Keratinocyte (primary cell): Measurements from ENCODE around the gene TEX26. TPM values are rescaled to one million over a fixed set of nuclear protein-coding genes. Genes with fewer than 3 reads are reported as not detected.

Experiments used
- DNase-seq: peaks from one replicate; pipeline ENCODE4 v3.0.0-alpha.2; 2011; ENCODE audit warnings: low read depth, missing footprints, low spot score
- FAIRE-seq: peaks from 2 replicates; lab custom pipeline; 2011; peaks lifted over from hg19 to GRCh38; lab: Jason Lieb, UNC
- H2AFZ ChIP-seq: 2 replicates; pipeline ENCODE4 v1.6.0; 2012; ENCODE audit warnings: low read length, control low read depth, inconsistent platforms; ENCODE audit not compliant: control insufficient read depth
- H3K27ac ChIP-seq: 2 replicates; pipeline ENCODE4 v1.5.1; 2011; ENCODE audit warnings: low read length; ENCODE audit not compliant: control insufficient read depth, insufficient read depth
- H3K27me3 ChIP-seq: 3 replicates; pipeline ENCODE4 v1.6.0; 2011; ENCODE audit warnings: low read length; ENCODE audit not compliant: control insufficient read depth, insufficient read depth; ENCODE audit errors: extremely low read depth
- H3K36me3 ChIP-seq, 2 experiments: 2 replicates in 1 of 2; 3 replicates in 1 of 2; pipeline ENCODE4 v1.5.1; 2011; ENCODE audit warnings: low read length in 2 of 2, mild to moderate bottlenecking in 1 of 2; ENCODE audit not compliant: control insufficient read depth in 2 of 2, insufficient read depth in 2 of 2; ENCODE audit errors: extremely low read depth in 1 of 2
- H3K4me1 ChIP-seq: 3 replicates; pipeline ENCODE4 v1.5.1; 2011; ENCODE audit warnings: low read length; ENCODE audit not compliant: control insufficient read depth, insufficient read depth; ENCODE audit errors: extremely low read depth
- H3K4me2 ChIP-seq: 3 replicates; pipeline ENCODE4 v1.6.0; 2011; ENCODE audit warnings: low read depth, low read length; ENCODE audit not compliant: control insufficient read depth, insufficient read depth; ENCODE audit errors: extremely low read depth
- H3K4me3 ChIP-seq, 3 experiments: fragments of 200-600 bp in 1 of 3; sonication (generic) in 1 of 3; 2 replicates in 2 of 3; 3 replicates in 1 of 3; pipeline ENCODE4 v1.5.1; 2011 to 2016; ENCODE audit warnings: low read length in 3 of 3, mild to moderate bottlenecking in 3 of 3, control low read depth in 2 of 3, inconsistent platforms in 1 of 3, low read depth in 1 of 3, mixed read lengths in 1 of 3, mixed run types in 1 of 3, moderate library complexity in 1 of 3; ENCODE audit not compliant: control insufficient read depth in 2 of 3, insufficient read depth in 2 of 3; ENCODE audit errors: extremely low read depth in 1 of 3
- H3K79me2 ChIP-seq: 2 replicates; pipeline ENCODE4 v1.6.0; 2012; ENCODE audit warnings: low read length; ENCODE audit not compliant: control insufficient read depth, insufficient read depth
- H3K9ac ChIP-seq: 3 replicates; pipeline ENCODE4 v1.6.0; 2011; ENCODE audit warnings: low read length; ENCODE audit not compliant: control insufficient read depth, insufficient read depth; ENCODE audit errors: extremely low read depth
- H3K9me1 ChIP-seq: 3 replicates; pipeline ENCODE4 v1.6.0; 2011; ENCODE audit warnings: low read length; ENCODE audit not compliant: control insufficient read depth, insufficient read depth; ENCODE audit errors: extremely low read depth
- H3K9me3 ChIP-seq: 2 replicates; pipeline ENCODE4 v1.5.1; 2012; ENCODE audit warnings: low read depth, low read length; ENCODE audit not compliant: control insufficient read depth
- H4K20me1 ChIP-seq: 3 replicates; pipeline ENCODE4 v1.6.0; 2011; ENCODE audit warnings: low read length; ENCODE audit not compliant: control insufficient read depth, insufficient read depth; ENCODE audit errors: extremely low read depth
- EZH2 ChIP-seq: IDR thresholded peaks from one replicate; pipeline ENCODE4 v1.6.1; 2012; ENCODE audit warnings: inconsistent platforms, mild to moderate bottlenecking, low read length, moderate library complexity
- dilution Hi-C: fragments of 300-500 bp; cut with MboI; formaldehyde crosslinking; loops from one replicate; pipeline ENCODE4 v1.7.0; 2020; ENCODE audit warnings: low sequenced_read_pairs; ENCODE audit not compliant: extremely low pct_ligation_motif_present
- polyA plus RNA-seq, 5 experiments: library from polyadenylated mRNA; depleted of rRNA in 3 of 5; stranded (reverse) in 3 of 5; stranded (forward) in 1 of 5; unstranded in 1 of 5; fragments of >200 nt; gene quantifications; 1 replicate in 1 of 5; 2 replicates in 3 of 5; 3 replicates in 1 of 5; pipeline versions ENCODE4 v1.2.1 to v1.2.3, GENCODE V29; 2011 to 2012; ENCODE audit warnings: missing spikeins in 2 of 5, low read depth in 1 of 5, low replicate concordance in 1 of 5
- TF ChIP-seq, protein P1 (sequence below), 3 experiments: IDR thresholded peaks in 1 of 3; conservative IDR thresholded peaks in 1 of 3; optimal IDR thresholded peaks in 1 of 3; 2 replicates in 2 of 3; 3 replicates in 1 of 3; pipeline versions ENCODE3 to v1.5.1; 2011; ENCODE audit warnings: low read length in 3 of 3, mild to moderate bottlenecking in 3 of 3, moderate library complexity in 2 of 3, control low read depth in 1 of 3, inconsistent platforms in 1 of 3; ENCODE audit not compliant: insufficient read depth in 2 of 3; ENCODE audit errors: extremely low read depth in 1 of 3

Gene TEX26
- polyA plus RNA-seq, 1 donor (not counting 4 experiments of a cell fraction or from before 2014, with no cell fraction given), result not detected

DNA sequence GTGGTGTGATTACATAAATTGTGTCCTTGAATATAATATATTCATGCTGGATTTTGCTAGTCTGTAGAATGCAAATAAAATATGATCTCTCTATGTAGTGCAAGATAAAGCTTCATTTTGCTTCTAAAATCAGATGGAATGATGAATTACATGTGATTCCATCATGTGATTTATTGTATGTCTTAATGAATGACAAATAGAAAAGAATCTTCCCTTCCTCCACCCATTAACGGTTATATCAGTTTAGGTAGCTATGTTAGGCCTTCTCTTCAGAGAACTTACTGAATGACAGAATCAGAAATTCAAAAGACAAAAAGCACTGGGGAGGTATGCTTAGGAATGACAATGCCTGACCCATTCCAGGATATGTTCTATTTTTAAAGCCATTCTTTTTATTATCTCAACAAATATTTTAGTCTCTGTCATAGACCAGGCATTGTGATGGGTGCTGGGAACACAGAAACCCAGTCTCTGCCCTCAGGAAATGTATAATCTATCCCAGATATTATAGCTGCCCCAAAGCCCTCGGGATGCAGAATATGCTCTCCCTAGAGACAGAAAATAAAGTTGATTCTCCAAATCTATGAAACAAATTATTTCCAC lies 90.6 kb downstream of the TEX26 start:
- TF ChIP-seq EZH2, result no peak
- TF ChIP-seq, protein P1, sequence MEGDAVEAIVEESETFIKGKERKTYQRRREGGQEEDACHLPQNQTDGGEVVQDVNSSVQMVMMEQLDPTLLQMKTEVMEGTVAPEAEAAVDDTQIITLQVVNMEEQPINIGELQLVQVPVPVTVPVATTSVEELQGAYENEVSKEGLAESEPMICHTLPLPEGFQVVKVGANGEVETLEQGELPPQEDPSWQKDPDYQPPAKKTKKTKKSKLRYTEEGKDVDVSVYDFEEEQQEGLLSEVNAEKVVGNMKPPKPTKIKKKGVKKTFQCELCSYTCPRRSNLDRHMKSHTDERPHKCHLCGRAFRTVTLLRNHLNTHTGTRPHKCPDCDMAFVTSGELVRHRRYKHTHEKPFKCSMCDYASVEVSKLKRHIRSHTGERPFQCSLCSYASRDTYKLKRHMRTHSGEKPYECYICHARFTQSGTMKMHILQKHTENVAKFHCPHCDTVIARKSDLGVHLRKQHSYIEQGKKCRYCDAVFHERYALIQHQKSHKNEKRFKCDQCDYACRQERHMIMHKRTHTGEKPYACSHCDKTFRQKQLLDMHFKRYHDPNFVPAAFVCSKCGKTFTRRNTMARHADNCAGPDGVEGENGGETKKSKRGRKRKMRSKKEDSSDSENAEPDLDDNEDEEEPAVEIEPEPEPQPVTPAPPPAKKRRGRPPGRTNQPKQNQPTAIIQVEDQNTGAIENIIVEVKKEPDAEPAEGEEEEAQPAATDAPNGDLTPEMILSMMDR (optimal IDR thresholded peaks at IDR 0.05 in 1 of 3, IDR thresholded peaks at IDR 0.05 in 1 of 3, conservative IDR thresholded peaks at IDR 0.05 in 1 of 3; ENCODE audit: extremely low read depth in 1 of 3, insufficient read depth in 2 of 3, low read length in 3 of 3), result no peak
- DNase-seq (no peak), FAIRE-seq (no peak)
- no peaks in the 10 kb centered on the region for H3K36me3 ChIP-seq
- no peak overlapping the region for H3K9ac ChIP-seq
- no peaks in the 10 kb centered on the region for H4K20me1 ChIP-seq
- H3K27me3 ChIP-seq, result peaks cover 8% of the 10 kb centered on the region
- no peaks in the 10 kb centered on the region for H3K9me3 ChIP-seq
- no peaks in the 10 kb centered on the region for H3K79me2 ChIP-seq
- H3K4me1 ChIP-seq, result no peaks in the 10 kb centered on the region
- no peaks in the 10 kb centered on the region for H3K9me1 ChIP-seq
- no peak overlapping the region for H3K27ac ChIP-seq
- dilution Hi-C loops, result loop anchor here (10.0 kb wide), 1 partner anchor 218 kb away; no protein-coding TSS in a partner anchor
- H3K4me3 ChIP-seq, result no peak overlapping the region
- no peak overlapping the region for H2AFZ ChIP-seq
- no peak overlapping the region for H3K4me2 ChIP-seq

Other genes with a start within 250 kb of the TEX26 start
- gene ALOX5AP, start 197.1 kb upstream of the TEX26 start, polyA plus RNA-seq, result 0.31 to 0.98 TPM (median 0.62 TPM) in 3 replicates
- 0.02 to 0.03 TPM in 2 of 3 replicates, not detected in the other for gene MEDAG, start 26.4 kb upstream of the TEX26 start, polyA plus RNA-seq
- 54.3 to 111 TPM (median 73.5 TPM) in 3 replicates for gene HSPH1, start 229.2 kb downstream of the TEX26 start, polyA plus RNA-seq